ENCODE measurements around the gene PRKN.

PRKN gene

GRCh38 chr6:162306616-162307015, 420.9 kb downstream of the PRKN start:
- DNase-seq (ENCODE audit: low read depth), result no peak

- DNase-seq (ENCODE audit: low read depth), result no peak
Observed at GRCh38 chr6:162301128-162301527, 426.4 kb downstream of the PRKN start.

GRCh38 chr6:162294029-162294428, 433.5 kb downstream of the PRKN start:
- DNase-seq (ENCODE audit: low read depth), result no peak

GRCh38 chr6:162292915-162293314, 434.7 kb downstream of the PRKN start:
- no peak for DNase-seq (ENCODE audit: low read depth)

GRCh38 chr6:162290846-162291465, 436.6 kb downstream of the PRKN start:
- no peak for DNase-seq (ENCODE audit: low read depth)

- no peak for DNase-seq (ENCODE audit: low read depth)
Observed at GRCh38 chr6:162289972-162290371, 437.6 kb downstream of the PRKN start.

- no peak for DNase-seq (ENCODE audit: low read depth)
Observed at GRCh38 chr6:162273986-162274385, 453.6 kb downstream of the PRKN start.

- no peak for DNase-seq (ENCODE audit: low read depth)
Observed at GRCh38 chr6:162271922-162272321, 455.6 kb downstream of the PRKN start.

- DNase-seq (ENCODE audit: low read depth), result no peak
Observed at GRCh38 chr6:162270966-162271365, 456.6 kb downstream of the PRKN start.

- no peak for DNase-seq (ENCODE audit: low read depth)
Observed at GRCh38 chr6:162267641-162268040, 459.9 kb downstream of the PRKN start.

- DNase-seq (ENCODE audit: low read depth), result no peak
Observed at GRCh38 chr6:162267126-162267525, 460.4 kb downstream of the PRKN start.

- no peak for DNase-seq (ENCODE audit: low read depth)
Observed at GRCh38 chr6:162264581-162264980, 463.0 kb downstream of the PRKN start.

- DNase-seq (ENCODE audit: low read depth), result no peak
Observed at GRCh38 chr6:162262466-162263196, 464.9 kb downstream of the PRKN start.

GRCh38 chr6:162261598-162261997, 466.0 kb downstream of the PRKN start:
- DNase-seq (ENCODE audit: low read depth), result no peak

GRCh38 chr6:162260027-162260426, 467.5 kb downstream of the PRKN start:
- DNase-seq (ENCODE audit: low read depth), result no peak

GRCh38 chr6:162258647-162259046, 468.9 kb downstream of the PRKN start:
- DNase-seq (ENCODE audit: low read depth), result no peak

GRCh38 chr6:162256361-162256760, 471.2 kb downstream of the PRKN start:
- no peak for DNase-seq (ENCODE audit: low read depth)

- DNase-seq (ENCODE audit: low read depth), result no peak
Observed at GRCh38 chr6:162251257-162251656, 476.3 kb downstream of the PRKN start.

GRCh38 chr6:162249907-162250642, 477.5 kb downstream of the PRKN start:
- DNase-seq (ENCODE audit: low read depth), result no peak

GRCh38 chr6:162245830-162246420, 481.6 kb downstream of the PRKN start:
- DNase-seq (ENCODE audit: low read depth), result no peak

- DNase-seq (ENCODE audit: low read depth), result no peak
Observed at GRCh38 chr6:162244031-162244430, 483.5 kb downstream of the PRKN start.

- no peak for DNase-seq (ENCODE audit: low read depth)
Observed at GRCh38 chr6:162242915-162243314, 484.7 kb downstream of the PRKN start.

GRCh38 chr6:162239330-162239729, 488.2 kb downstream of the PRKN start:
- no peak for DNase-seq (ENCODE audit: low read depth)
